ENCODE measurements around the gene BCR. TPM values are rescaled to one million over a fixed set of nuclear protein-coding genes. Genes with fewer than 3 reads are reported as not detected.

Gene BCR
- total RNA-seq, 1 donor from 2014 or later: 69.0 TPM

DNA sequence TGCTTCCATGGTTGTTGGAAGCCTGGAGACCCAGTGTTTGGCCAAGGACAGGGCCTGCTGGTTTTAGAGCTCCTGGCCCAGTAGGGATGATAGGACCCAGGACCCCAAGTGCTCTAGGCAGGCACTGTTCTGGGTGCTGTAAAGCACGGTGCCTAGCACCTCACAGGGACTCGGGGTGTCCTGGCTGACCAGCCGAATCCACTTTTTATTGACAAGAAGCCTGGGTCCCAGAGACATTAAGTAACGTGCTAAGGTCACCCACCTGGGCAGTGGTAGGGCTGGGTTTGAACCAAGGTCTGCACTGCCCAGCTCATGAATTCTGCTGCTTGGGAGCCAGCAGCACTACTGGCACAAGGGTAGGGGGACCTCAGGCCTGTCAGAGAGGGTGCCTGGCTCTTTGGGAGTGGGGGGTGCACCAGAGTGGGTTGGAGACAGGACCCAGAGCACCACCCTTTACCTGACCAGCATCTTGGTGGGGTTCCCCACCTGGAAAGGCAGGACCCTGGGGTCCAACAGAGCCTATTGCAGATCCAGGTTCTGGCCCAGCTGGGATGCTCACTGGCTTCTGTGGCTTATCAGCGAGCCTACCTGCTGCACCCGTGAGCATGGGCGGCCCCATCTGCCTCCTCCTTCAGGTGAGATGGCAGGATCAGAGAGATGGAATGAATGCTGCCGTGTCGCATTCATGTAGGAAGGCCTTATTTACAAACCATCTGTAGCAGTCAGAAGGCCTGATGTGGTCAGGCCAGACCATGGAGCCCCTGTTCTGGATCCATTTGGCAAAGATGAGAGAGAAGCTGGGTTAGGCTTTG lies 52.0 kb downstream of the BCR start:
- TF ChIP-seq, protein P1, sequence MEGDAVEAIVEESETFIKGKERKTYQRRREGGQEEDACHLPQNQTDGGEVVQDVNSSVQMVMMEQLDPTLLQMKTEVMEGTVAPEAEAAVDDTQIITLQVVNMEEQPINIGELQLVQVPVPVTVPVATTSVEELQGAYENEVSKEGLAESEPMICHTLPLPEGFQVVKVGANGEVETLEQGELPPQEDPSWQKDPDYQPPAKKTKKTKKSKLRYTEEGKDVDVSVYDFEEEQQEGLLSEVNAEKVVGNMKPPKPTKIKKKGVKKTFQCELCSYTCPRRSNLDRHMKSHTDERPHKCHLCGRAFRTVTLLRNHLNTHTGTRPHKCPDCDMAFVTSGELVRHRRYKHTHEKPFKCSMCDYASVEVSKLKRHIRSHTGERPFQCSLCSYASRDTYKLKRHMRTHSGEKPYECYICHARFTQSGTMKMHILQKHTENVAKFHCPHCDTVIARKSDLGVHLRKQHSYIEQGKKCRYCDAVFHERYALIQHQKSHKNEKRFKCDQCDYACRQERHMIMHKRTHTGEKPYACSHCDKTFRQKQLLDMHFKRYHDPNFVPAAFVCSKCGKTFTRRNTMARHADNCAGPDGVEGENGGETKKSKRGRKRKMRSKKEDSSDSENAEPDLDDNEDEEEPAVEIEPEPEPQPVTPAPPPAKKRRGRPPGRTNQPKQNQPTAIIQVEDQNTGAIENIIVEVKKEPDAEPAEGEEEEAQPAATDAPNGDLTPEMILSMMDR (conservative IDR thresholded peaks at IDR 0.05; ENCODE audit: low read depth, low read length): no peak
- no peak overlapping the region for H3K4me3 ChIP-seq (ENCODE audit: low read depth, low read length)
- DNase-seq (ENCODE audit: low read depth): no peak

DNA sequence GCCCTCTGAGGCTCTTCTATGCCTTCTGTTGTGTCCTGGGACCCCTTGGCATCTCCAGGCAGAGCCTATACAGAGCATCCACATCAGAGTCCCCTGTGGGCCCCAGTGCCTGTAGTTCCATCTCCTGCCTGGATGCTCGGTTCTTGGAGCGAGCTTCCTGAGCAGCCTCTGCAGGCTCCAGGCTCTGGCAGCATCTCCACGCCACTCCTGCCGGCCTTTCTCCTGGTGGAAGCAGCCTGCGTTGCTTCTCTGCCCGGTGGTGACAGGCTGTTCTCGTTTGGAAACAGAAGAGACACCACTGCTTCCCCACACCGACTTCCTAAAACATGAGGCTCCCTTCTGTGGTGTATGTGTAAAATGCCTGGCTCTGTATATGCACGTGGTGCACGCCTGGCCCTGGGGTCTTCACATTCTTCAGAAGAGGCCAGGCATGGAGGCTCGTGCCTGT lies 52.8 kb downstream of the BCR start:
- TF ChIP-seq, protein P1 (conservative IDR thresholded peaks at IDR 0.05; ENCODE audit: low read depth, low read length): no peak
- no peak for DNase-seq (ENCODE audit: low read depth)
- no peak overlapping the region for H3K4me3 ChIP-seq (ENCODE audit: low read depth, low read length)

DNA sequence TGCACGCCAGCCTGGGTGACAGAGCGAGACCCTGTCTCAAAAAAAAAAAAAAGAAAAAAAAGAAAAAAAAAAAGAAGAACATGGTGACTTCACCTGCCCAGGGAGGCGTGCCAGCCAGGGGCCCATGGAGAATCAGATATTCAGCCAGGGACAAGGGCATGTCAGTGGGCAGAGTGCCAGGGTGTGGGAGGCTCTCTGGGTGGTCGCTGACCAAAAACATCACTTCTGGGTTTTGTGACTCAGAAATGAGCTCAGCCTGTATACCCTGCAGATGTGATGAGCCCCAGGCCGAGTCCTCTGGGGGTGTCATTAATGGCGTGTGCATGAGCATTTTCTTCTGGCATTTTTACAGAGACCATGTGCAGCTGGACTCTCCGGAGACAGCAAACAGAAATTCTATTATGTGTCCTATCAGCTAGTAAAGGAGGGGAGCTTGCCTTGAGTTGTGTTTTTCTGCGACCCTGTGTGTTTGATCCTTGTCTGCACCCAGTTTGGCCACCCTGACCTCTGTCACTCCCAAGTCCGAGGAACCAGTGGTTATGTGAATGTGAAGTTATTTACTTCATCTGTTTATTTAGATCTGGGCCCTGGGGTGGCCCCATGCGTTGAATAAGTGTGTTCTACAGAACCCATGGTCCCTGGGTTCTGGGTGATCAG lies 53.6 kb downstream of the BCR start:
- H3K4me3 ChIP-seq (ENCODE audit: low read depth, low read length): no peak overlapping the region
- TF ChIP-seq, protein P1 (conservative IDR thresholded peaks at IDR 0.05; ENCODE audit: low read depth, low read length): no peak
- no peak for DNase-seq (ENCODE audit: low read depth)

DNA sequence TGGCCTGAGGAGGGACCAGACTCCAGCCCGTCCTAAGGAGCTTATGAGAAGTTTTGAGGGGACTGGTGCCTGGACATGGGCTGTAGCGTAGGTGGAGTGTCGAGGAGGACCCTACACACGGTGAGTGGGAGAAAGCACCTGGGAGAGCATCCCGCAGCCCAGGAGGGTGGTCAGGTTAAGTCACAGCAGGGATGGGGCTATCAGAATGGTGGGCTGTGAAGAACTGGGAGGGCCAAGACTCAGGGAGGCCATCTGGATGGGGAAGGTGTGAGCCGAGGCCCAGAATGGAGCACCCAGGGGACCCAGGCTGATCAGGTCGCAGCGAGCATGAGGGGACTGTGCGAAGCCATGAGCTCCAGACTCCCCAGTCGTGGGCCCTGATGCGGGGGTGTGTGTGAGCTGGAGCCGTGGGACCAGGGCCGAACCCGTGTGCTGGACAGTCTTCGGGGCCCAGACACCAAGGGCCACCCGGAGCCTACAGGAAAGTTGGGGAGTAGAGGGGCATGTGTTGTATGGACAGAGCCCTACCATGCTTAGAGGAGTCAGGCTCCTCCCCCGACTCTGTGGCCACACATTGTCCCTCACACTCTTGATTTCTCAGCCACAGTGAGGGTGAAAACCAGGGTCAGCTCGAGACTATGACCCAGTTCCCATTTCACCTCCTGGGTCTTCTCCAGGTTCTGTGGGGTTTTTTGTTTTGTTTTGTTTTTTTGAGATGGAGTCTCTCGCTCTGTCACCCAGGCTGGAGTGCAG lies 54.3 kb downstream of the BCR start:
- DNase-seq (ENCODE audit: low read depth): no peak
- TF ChIP-seq, protein P1 (conservative IDR thresholded peaks at IDR 0.05; ENCODE audit: low read depth, low read length): no peak
- H3K4me3 ChIP-seq (ENCODE audit: low read depth, low read length): no peak overlapping the region

DNA sequence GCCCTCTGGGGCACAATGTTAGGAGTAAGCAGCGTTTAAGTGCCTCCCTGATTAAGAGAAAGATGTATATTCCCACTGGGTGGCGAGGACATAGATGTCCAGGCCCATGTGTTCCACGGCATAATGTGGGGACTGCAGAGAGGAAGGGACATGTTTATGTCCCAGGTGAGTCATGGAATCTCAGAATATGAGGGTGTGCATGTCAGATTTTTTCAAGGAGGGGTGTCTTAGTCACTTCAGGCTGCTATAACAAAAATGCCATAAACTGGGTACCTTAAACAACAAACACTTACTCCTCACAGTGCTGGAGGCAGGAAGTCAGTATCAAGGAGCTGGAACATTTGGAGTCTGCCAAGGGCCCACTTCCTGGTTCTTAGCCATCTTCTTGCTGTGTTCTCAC lies 55.1 kb downstream of the BCR start:
- TF ChIP-seq, protein P1 (conservative IDR thresholded peaks at IDR 0.05; ENCODE audit: low read depth, low read length): no peak
- no peak for DNase-seq (ENCODE audit: low read depth)
- H3K4me3 ChIP-seq (ENCODE audit: low read depth, low read length): no peak overlapping the region

DNA sequence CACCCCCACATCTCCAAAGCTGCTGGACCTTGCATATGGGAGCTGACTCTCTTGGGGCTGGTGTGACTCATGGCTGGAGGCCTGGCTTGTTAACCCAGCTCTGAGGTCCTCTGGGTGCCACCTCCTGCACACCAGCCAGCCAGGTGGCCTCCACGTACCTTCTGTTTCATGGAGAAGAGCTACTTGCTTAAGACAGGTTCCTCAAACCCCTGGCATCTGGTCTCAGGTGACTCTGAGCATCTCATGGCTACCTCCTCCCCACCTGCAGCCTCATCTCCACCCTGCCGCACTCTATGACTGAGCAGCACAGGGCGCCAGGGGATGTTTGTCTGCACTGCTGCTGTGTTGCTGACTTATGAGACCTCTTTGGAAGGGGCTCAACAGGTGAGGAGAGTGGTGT lies 55.7 kb downstream of the BCR start:
- H3K4me3 ChIP-seq (ENCODE audit: low read depth, low read length): no peak overlapping the region
- DNase-seq (ENCODE audit: low read depth): no peak

More for the DNA sequence above, 55.7 kb downstream of the BCR start:
- TF ChIP-seq, protein P1 (conservative IDR thresholded peaks at IDR 0.05; ENCODE audit: low read depth, low read length): no peak
